Epithelial cell of prostate (primary cell): ENCODE data around the gene SSPN.

ENCODE experiments used
- DNase-seq: peaks from one replicate; pipeline ENCODE4 v3.0.0-alpha.2; 2011; ENCODE audit warnings: low read depth, low spot score
- H3K27ac ChIP-seq: fragments of 450-650 bp; 2 replicates; pipeline ENCODE4 v1.5.1; 2017; ENCODE audit warnings: mild to moderate bottlenecking

The SSPN gene

GRCh38 chr12:26279908-26280307 lies 84.5 kb downstream of the SSPN start:
- no peak overlapping the region for H3K27ac ChIP-seq
- no peak for DNase-seq

GRCh38 chr12:26280869-26281268 lies 85.5 kb downstream of the SSPN start:
- no peak overlapping the region for H3K27ac ChIP-seq
- no peak for DNase-seq

- DNase-seq = no peak
Measured at GRCh38 chr12:26281320-26281719, 85.9 kb downstream of the SSPN start.

GRCh38 chr12:26282339-26282940 lies 87.1 kb downstream of the SSPN start:
- no peak overlapping the region for H3K27ac ChIP-seq
- no peak for DNase-seq

More at GRCh38 chr12:26281320-26281719, 85.9 kb downstream of the SSPN start:
- H3K27ac ChIP-seq = no peak overlapping the region

GRCh38 chr12:26283046-26283445 lies 87.7 kb downstream of the SSPN start:
- no peak overlapping the region for H3K27ac ChIP-seq
- DNase-seq = no peak

GRCh38 chr12:26283617-26284016 lies 88.2 kb downstream of the SSPN start:
- H3K27ac ChIP-seq = no peak overlapping the region
- no peak for DNase-seq

GRCh38 chr12:26285401-26285800 lies 90.0 kb downstream of the SSPN start:
- DNase-seq = no peak
- H3K27ac ChIP-seq = no peak overlapping the region

GRCh38 chr12:26286186-26286585 lies 90.8 kb downstream of the SSPN start:
- H3K27ac ChIP-seq = no peak overlapping the region
- no peak for DNase-seq

GRCh38 chr12:26287671-26288381 lies 92.5 kb downstream of the SSPN start:
- peak overlapping the region; percentile 90 for H3K27ac ChIP-seq

GRCh38 chr12:26290565-26290964 lies 95.2 kb downstream of the SSPN start:
- no peak overlapping the region for H3K27ac ChIP-seq
- no peak for DNase-seq

More at GRCh38 chr12:26287671-26288381, 92.5 kb downstream of the SSPN start:
- peak; percentile 73 for DNase-seq

GRCh38 chr12:26292596-26292995 lies 97.2 kb downstream of the SSPN start:
- H3K27ac ChIP-seq = peak overlapping the region; percentile 18
- no peak for DNase-seq

GRCh38 chr12:26293612-26294011 lies 98.2 kb downstream of the SSPN start:
- H3K27ac ChIP-seq = peak overlapping the region; percentile 18
- no peak for DNase-seq

- DNase-seq = no peak
- no peak overlapping the region for H3K27ac ChIP-seq
Measured at GRCh38 chr12:26295001-26295400, 99.6 kb downstream of the SSPN start.

- no peak for DNase-seq
- H3K27ac ChIP-seq = no peak overlapping the region
Measured at GRCh38 chr12:26297396-26298070, 102.2 kb downstream of the SSPN start.

- peak overlapping the region; percentile 47 for H3K27ac ChIP-seq
- DNase-seq = no peak
Measured at GRCh38 chr12:26298785-26299621, 103.6 kb downstream of the SSPN start.

GRCh38 chr12:26299751-26300150 lies 104.4 kb downstream of the SSPN start:
- no peak overlapping the region for H3K27ac ChIP-seq
- no peak for DNase-seq
